Esophagus (tissue), 2 donors: ENCODE results near the gene SETSIP. TPM values are rescaled to one million over a fixed set of nuclear protein-coding genes. Genes with fewer than 3 reads are reported as not detected.

Experiments
- H3K27ac ChIP-seq, 2 donors: one replicate each; pipeline ENCODE4 v1.5.1; 2013; ENCODE audit warnings: low read depth in 2 of 2, mild to moderate bottlenecking in 2 of 2, inconsistent platforms in 1 of 2, low read length in 1 of 2, moderate library complexity in 1 of 2
- H3K27me3 ChIP-seq, 2 donors: one replicate each; pipeline ENCODE4 v1.6.1; 2013; ENCODE audit warnings: low read length in 2 of 2, control low read depth in 1 of 2, mild to moderate bottlenecking in 1 of 2; ENCODE audit not compliant: insufficient read depth in 2 of 2, control insufficient read depth in 1 of 2
- H3K36me3 ChIP-seq, 2 donors: one replicate each; pipeline ENCODE4 v1.6.1; 2013; ENCODE audit warnings: low read length in 1 of 2; ENCODE audit not compliant: control insufficient read depth in 2 of 2, insufficient read depth in 2 of 2
- H3K4me1 ChIP-seq, 2 donors: one replicate each; pipeline ENCODE4 v1.6.1; 2013; ENCODE audit warnings: low read length in 1 of 2; ENCODE audit not compliant: control insufficient read depth in 2 of 2, insufficient read depth in 2 of 2
- H3K4me3 ChIP-seq, 2 donors: one replicate each; pipeline ENCODE4 v1.5.1; 2013; ENCODE audit warnings: low read length in 2 of 2, mild to moderate bottlenecking in 2 of 2, low read depth in 1 of 2, moderate library complexity in 1 of 2
- H3K9me3 ChIP-seq, 2 donors: one replicate each; pipeline ENCODE4 v1.6.1; 2013; ENCODE audit warnings: mild to moderate bottlenecking in 2 of 2, low read depth in 1 of 2, low read length in 1 of 2, moderate library complexity in 1 of 2; ENCODE audit not compliant: control insufficient read depth in 2 of 2, insufficient read depth in 1 of 2
- WGBS, 2 donors: extraction: QIAGEN DNeasy Blood & Tissue Kit; methylation state at CpG; one replicate each; pipeline ENCODE4 v1.1.7; 2013; 5-methylcytosine and 5-hydroxymethylcytosine counted together
- polyA plus RNA-seq, 2 donors: library from polyadenylated mRNA; stranded (reverse); fragments of 200-250 nt; gene quantifications; one replicate each; pipeline ENCODE4 v1.2.3, GENCODE V29; 2013
- donor health status: healthy with polysubstance abuse.
- donor health status: Bipolar disorder and iron deficiency.

Gene SETSIP
- polyA plus RNA-seq, 2 donors, result 0.06 TPM; not detected in 1

GRCh38 chr1:92070892-92071291 is 4.3 kb downstream of the SETSIP start:
- Histone ChIP-seq H3K27me3 (no peaks in the 10 kb centered on the region), H3K4me1 (no peaks in the 10 kb centered on the region), H3K36me3 (no peaks in the 10 kb centered on the region), H3K9me3 (no peaks in the 10 kb centered on the region), H3K4me3 (no peak overlapping the region), H3K27ac (no peak overlapping the region)
- WGBS, 2 donors, result 56 to 70% methylated on average over 2 of the region's 2 CpGs

- Histone ChIP-seq H3K27ac (no peak overlapping the region), H3K4me1 (no peaks in the 10 kb centered on the region), H3K4me3 (no peak overlapping the region), H3K27me3 (no peaks in the 10 kb centered on the region), H3K36me3 (no peaks in the 10 kb centered on the region), H3K9me3 (no peaks in the 10 kb centered on the region)
- 67 to 78% methylated on average over 8 of the region's 8 CpGs for WGBS, 2 donors
These were observed 8.9 kb downstream of the SETSIP start for GRCh38 chr1:92066321-92066720.

- Histone ChIP-seq H3K4me1 (no peaks in the 10 kb centered on the region), H3K4me3 (no peak overlapping the region), H3K36me3 (no peaks in the 10 kb centered on the region), H3K9me3 (no peaks in the 10 kb centered on the region), H3K27me3 (no peaks in the 10 kb centered on the region), H3K27ac (no peak overlapping the region)
- WGBS, 2 donors, result 86 to 94% methylated on average over 3 of the region's 3 CpGs
These were observed 10.2 kb downstream of the SETSIP start for GRCh38 chr1:92065042-92065441.

GRCh38 chr1:92051948-92052347 is 23.3 kb downstream of the SETSIP start:
- Histone ChIP-seq H3K27me3 (peaks cover 0 to 4% of the 10 kb centered on the region in 2 donors), H3K27ac (no peak overlapping the region), H3K9me3 (no peaks in the 10 kb centered on the region), H3K4me1 (no peaks in the 10 kb centered on the region), H3K4me3 (no peak overlapping the region), H3K36me3 (no peaks in the 10 kb centered on the region)

- 85 to 89% methylated on average over 2 of the region's 2 CpGs for WGBS, 2 donors
- no peaks in the 10 kb centered on the region for H3K27me3 ChIP-seq
- no peaks in the 10 kb centered on the region for H3K4me1 ChIP-seq
- no peaks in the 10 kb centered on the region for H3K9me3 ChIP-seq
- no peak overlapping the region for H3K27ac ChIP-seq
- no peaks in the 10 kb centered on the region for H3K36me3 ChIP-seq
- H3K4me3 ChIP-seq, result no peak overlapping the region
These were observed 29.3 kb downstream of the SETSIP start for GRCh38 chr1:92045766-92046495.

- 52 to 56% methylated on average over 5 of the region's 5 CpGs for WGBS, 2 donors
- no peak overlapping the region for H3K27ac ChIP-seq
- no peaks in the 10 kb centered on the region for H3K9me3 ChIP-seq
- no peaks in the 10 kb centered on the region for H3K4me1 ChIP-seq
- H3K27me3 ChIP-seq, result no peaks in the 10 kb centered on the region
- H3K36me3 ChIP-seq, result no peaks in the 10 kb centered on the region
- H3K4me3 ChIP-seq, result no peak overlapping the region
These were observed 31.6 kb downstream of the SETSIP start for GRCh38 chr1:92043621-92044020.

GRCh38 chr1:92040971-92041370 is 34.2 kb downstream of the SETSIP start:
- Histone ChIP-seq H3K9me3 (no peaks in the 10 kb centered on the region), H3K36me3 (no peaks in the 10 kb centered on the region), H3K27ac (no peak overlapping the region), H3K4me1 (no peaks in the 10 kb centered on the region), H3K4me3 (no peak overlapping the region), H3K27me3 (no peaks in the 10 kb centered on the region)
- 90 to 91% methylated on average over 1 of the region's 1 CpG for WGBS, 2 donors

GRCh38 chr1:92038695-92039346 is 36.4 kb downstream of the SETSIP start:
- Histone ChIP-seq H3K4me1 (no peaks in the 10 kb centered on the region), H3K9me3 (no peaks in the 10 kb centered on the region), H3K4me3 (no peak overlapping the region), H3K27me3 (no peaks in the 10 kb centered on the region), H3K36me3 (no peaks in the 10 kb centered on the region), H3K27ac (no peak overlapping the region)
- 81 to 86% methylated on average over 2 of the region's 2 CpGs for WGBS, 2 donors

- Histone ChIP-seq H3K27me3 (no peaks in the 10 kb centered on the region), H3K4me3 (no peak overlapping the region), H3K9me3 (no peaks in the 10 kb centered on the region), H3K27ac (no peak overlapping the region), H3K36me3 (no peaks in the 10 kb centered on the region), H3K4me1 (no peaks in the 10 kb centered on the region)
- 80 to 83% methylated on average over 6 of the region's 6 CpGs for WGBS, 2 donors
These were observed 37.8 kb downstream of the SETSIP start for GRCh38 chr1:92037400-92037799.
